Activated B cell treated with CpG ODN at 0.5 μM for 24 hours (primary cell): ENCODE measurements around the gene LNPK. TPM values are rescaled to one million over a fixed set of nuclear protein-coding genes. Genes with fewer than 3 reads are reported as not detected.

Experiments used
- ATAC-seq: fragments of 200-7000 bp; cut with Tn5 transposase; one replicate; pipeline ENCODE4 v1.10.0; 2021; ENCODE audit warnings: low read depth, mild to moderate bottlenecking, moderate library complexity
- CTCF ChIA-PET: fragments of 350-600 bp; sonication (Branson Sonifier 250); formaldehyde crosslinking; loops from one replicate; lab custom pipeline; 2021; ENCODE audit warnings: antibody characterized with exemption; lab: Charles Lee
- POLR2A ChIA-PET: fragments of 350-600 bp; sonication (Branson Sonifier 250); formaldehyde crosslinking; loops from one replicate; lab custom pipeline; 2021; ENCODE audit warnings: antibody characterized with exemption; lab: Charles Lee
- DNase-seq: peaks from one replicate; pipeline ENCODE4 v3.0.0; 2022
- H3K27ac Mint-ChIP-seq: one replicate; pipeline ENCODE4 v1.8.0; 2020; ENCODE audit warnings: mixed read lengths
- H3K27me3 Mint-ChIP-seq: one replicate; pipeline ENCODE4 v1.8.0; 2021; ENCODE audit warnings: mixed read lengths
- H3K36me3 Mint-ChIP-seq: one replicate; pipeline ENCODE4 v1.8.0; 2021; ENCODE audit warnings: low read depth, mixed read lengths
- H3K4me1 Mint-ChIP-seq: one replicate; pipeline ENCODE4 v1.8.0; 2021; ENCODE audit warnings: mixed read lengths
- H3K4me3 Mint-ChIP-seq: one replicate; pipeline ENCODE4 v1.8.0; 2020; ENCODE audit warnings: mild to moderate bottlenecking, mixed read lengths
- H3K9me3 Mint-ChIP-seq: one replicate; pipeline ENCODE4 v1.8.0; 2020; ENCODE audit warnings: mixed read lengths
- CTCF ChIP-seq: fragments of 200-600 bp; IDR thresholded peaks from one replicate; pipeline ENCODE4 v1.8.0; 2022; ENCODE audit warnings: antibody characterized with exemption, mild to moderate bottlenecking
- intact Hi-C: fragments of 100-400 bp; cut with micrococcal nuclease; formaldehyde crosslinking; loops from one replicate; pipeline ENCODE4 v1.15.1; 2024
- total RNA-seq: library from RNA; stranded (reverse); gene quantifications from 2 replicates; pipeline ENCODE4 v1.2.3, GENCODE V29; 2022

LNPK gene
- total RNA-seq, 1 donor from 2014 or later: 15.2 TPM

- no peak for DNase-seq
- ChIA-PET POLR2A (no interaction called here), CTCF (no interaction called here)
- Mint-ChIP-seq H3K27me3 (peaks cover 13% of the 10 kb centered on the region), H3K4me1 (no peaks in the 10 kb centered on the region), H3K36me3 (no peaks in the 10 kb centered on the region), H3K4me3 (no peak overlapping the region), H3K9me3 (no peaks in the 10 kb centered on the region), H3K27ac (no peak overlapping the region)
- intact Hi-C loops: no loop called here
- no peak for TF ChIP-seq CTCF
- ATAC-seq: no peak
These were observed 25.7 kb upstream of the LNPK start for GRCh38 chr2:176027806-176028205.

- POLR2A ChIA-PET: no interaction called here
- no peaks in the 10 kb centered on the region for H3K36me3 Mint-ChIP-seq
- intact Hi-C loops: no loop called here
- H3K4me3 Mint-ChIP-seq: no peak overlapping the region
- H3K9me3 Mint-ChIP-seq: no peaks in the 10 kb centered on the region
- H3K27ac Mint-ChIP-seq: no peak overlapping the region
- no peaks in the 10 kb centered on the region for H3K4me1 Mint-ChIP-seq
- ATAC-seq (no peak), DNase-seq (no peak)
- TF ChIP-seq CTCF: no peak
- H3K27me3 Mint-ChIP-seq: peaks cover 16% of the 10 kb centered on the region
- CTCF ChIA-PET: no interaction called here
These were observed 23.9 kb upstream of the LNPK start for GRCh38 chr2:176025932-176026331.

- Mint-ChIP-seq H3K36me3 (no peaks in the 10 kb centered on the region), H3K27ac (no peak overlapping the region), H3K4me3 (no peak overlapping the region), H3K4me1 (no peaks in the 10 kb centered on the region), H3K9me3 (no peaks in the 10 kb centered on the region), H3K27me3 (peaks cover 24% of the 10 kb centered on the region)
- ChIA-PET POLR2A (no interaction called here), CTCF (no interaction called here)
- ATAC-seq (no peak), DNase-seq (no peak)
- TF ChIP-seq CTCF: no peak
- intact Hi-C loops: no loop called here
These were observed 22.0 kb upstream of the LNPK start for GRCh38 chr2:176024083-176024482.

- ChIA-PET POLR2A (no interaction called here), CTCF (no interaction called here)
- Mint-ChIP-seq H3K36me3 (no peaks in the 10 kb centered on the region), H3K9me3 (no peaks in the 10 kb centered on the region), H3K4me3 (no peak overlapping the region), H3K27ac (no peak overlapping the region), H3K4me1 (no peaks in the 10 kb centered on the region), H3K27me3 (peaks cover 25% of the 10 kb centered on the region)
- DNase-seq (no peak), ATAC-seq (no peak)
- intact Hi-C loops: no loop called here
- TF ChIP-seq CTCF: no peak
These were observed 20.0 kb upstream of the LNPK start for GRCh38 chr2:176022048-176022447.

GRCh38 chr2:176020400-176020799, 18.3 kb upstream of the LNPK start:
- Mint-ChIP-seq H3K4me1 (no peaks in the 10 kb centered on the region), H3K27me3 (peaks cover 32% of the 10 kb centered on the region), H3K4me3 (no peak overlapping the region), H3K9me3 (no peaks in the 10 kb centered on the region), H3K36me3 (no peaks in the 10 kb centered on the region), H3K27ac (no peak overlapping the region)
- DNase-seq (no peak), ATAC-seq (no peak)
- TF ChIP-seq CTCF: no peak
- ChIA-PET POLR2A (no interaction called here), CTCF (no interaction called here)
- intact Hi-C loops: no loop called here
